Tibial artery (tissue), 4 donors: ENCODE measurements around the gene INPP5A.

Source experiments
- DNase-seq, 2 donors: peaks; one replicate each; pipeline ENCODE4 v3.0.0-alpha.2; 2019
- H3K27ac ChIP-seq, 2 donors: fragments of 200-600 bp; sonication (generic) in 1 of 2; 1 replicate in 1 of 2; 2 replicates in 1 of 2; pipeline ENCODE4 v1.5.1; 2018 to 2019; ENCODE audit warnings: mild to moderate bottlenecking in 1 of 2
- H3K27me3 ChIP-seq, 2 donors: fragments of 200-600 bp; sonication (generic) in 1 of 2; one replicate each; pipeline versions ENCODE4 v1.5.1 to v1.6.0; 2016 to 2019
- H3K36me3 ChIP-seq, 3 donors: fragments of 200-600 bp; sonication (generic) in 2 of 3; one replicate each; pipeline ENCODE4 v1.5.1; 2016 to 2019; ENCODE audit warnings: mild to moderate bottlenecking in 2 of 3
- H3K4me1 ChIP-seq, 4 donors: fragments of 200-600 bp; sonication (generic) in 2 of 4; 1 replicate in 3 of 4; 2 replicates in 1 of 4; pipeline ENCODE4 v1.5.1; 2016 to 2019
- H3K4me3 ChIP-seq, 2 donors: fragments of 200-600 bp; sonication (generic) in 1 of 2; 1 replicate in 1 of 2; 2 replicates in 1 of 2; pipeline ENCODE4 v1.5.1; 2018 to 2019; ENCODE audit warnings: mild to moderate bottlenecking in 2 of 2
- H3K9me3 ChIP-seq, 3 donors: fragments of 200-600 bp; sonication (generic) in 1 of 3; one replicate each; pipeline ENCODE4 v1.5.1; 2016 to 2019
- intact Hi-C: fragments of 100-400 bp; cut with DNase I; formaldehyde crosslinking; loops from one replicate; pipeline ENCODE4 v1.15.0; 2023; ENCODE audit warnings: low total_unique reads
- TF ChIP-seq, protein P1 (sequence below), 2 experiments: fragments of 200-600 bp in 1 of 2; fragments of 450-650 bp in 1 of 2; IDR thresholded peaks; one replicate each; pipeline ENCODE4 v1.5.1; 2017 to 2019; ENCODE audit warnings: antibody characterized with exemption in 2 of 2, mild to moderate bottlenecking in 1 of 2, moderate library complexity in 1 of 2

Gene INPP5A

DNA sequence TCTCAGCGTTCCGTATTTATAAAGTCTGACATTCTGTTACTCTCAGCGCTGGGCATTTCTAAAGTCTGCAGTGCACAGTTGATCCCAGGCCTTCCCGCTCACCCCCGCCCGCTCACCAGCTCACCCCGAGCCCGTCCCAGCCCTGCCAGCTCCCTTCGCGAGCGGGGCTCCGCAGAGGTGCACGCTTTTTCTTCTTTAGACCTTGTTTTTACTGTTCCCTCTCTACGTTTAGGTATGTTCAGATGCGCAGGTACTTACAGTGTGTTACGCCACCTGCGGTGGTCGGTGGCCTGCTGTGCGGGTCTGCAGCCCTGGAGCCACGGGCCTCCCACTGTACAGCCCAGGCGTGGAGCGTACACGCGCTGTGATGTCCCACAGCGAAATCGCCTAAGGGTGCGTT lies 219.6 kb downstream of the INPP5A start:
- Histone ChIP-seq H3K4me1 (no peaks in the 10 kb centered on the region), H3K27me3 (no peaks in the 10 kb centered on the region), H3K9me3 (no peaks in the 10 kb centered on the region), H3K36me3 (peaks cover 45 to 100% (median 86%) of the 10 kb centered on the region in 3 donors), H3K4me3 (no peak overlapping the region), H3K27ac (no peak overlapping the region)
- TF ChIP-seq, protein P1, sequence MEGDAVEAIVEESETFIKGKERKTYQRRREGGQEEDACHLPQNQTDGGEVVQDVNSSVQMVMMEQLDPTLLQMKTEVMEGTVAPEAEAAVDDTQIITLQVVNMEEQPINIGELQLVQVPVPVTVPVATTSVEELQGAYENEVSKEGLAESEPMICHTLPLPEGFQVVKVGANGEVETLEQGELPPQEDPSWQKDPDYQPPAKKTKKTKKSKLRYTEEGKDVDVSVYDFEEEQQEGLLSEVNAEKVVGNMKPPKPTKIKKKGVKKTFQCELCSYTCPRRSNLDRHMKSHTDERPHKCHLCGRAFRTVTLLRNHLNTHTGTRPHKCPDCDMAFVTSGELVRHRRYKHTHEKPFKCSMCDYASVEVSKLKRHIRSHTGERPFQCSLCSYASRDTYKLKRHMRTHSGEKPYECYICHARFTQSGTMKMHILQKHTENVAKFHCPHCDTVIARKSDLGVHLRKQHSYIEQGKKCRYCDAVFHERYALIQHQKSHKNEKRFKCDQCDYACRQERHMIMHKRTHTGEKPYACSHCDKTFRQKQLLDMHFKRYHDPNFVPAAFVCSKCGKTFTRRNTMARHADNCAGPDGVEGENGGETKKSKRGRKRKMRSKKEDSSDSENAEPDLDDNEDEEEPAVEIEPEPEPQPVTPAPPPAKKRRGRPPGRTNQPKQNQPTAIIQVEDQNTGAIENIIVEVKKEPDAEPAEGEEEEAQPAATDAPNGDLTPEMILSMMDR (IDR thresholded peaks at IDR 0.05), result no peak
- DNase-seq, result no peak
- intact Hi-C loops, result no loop called here

DNA sequence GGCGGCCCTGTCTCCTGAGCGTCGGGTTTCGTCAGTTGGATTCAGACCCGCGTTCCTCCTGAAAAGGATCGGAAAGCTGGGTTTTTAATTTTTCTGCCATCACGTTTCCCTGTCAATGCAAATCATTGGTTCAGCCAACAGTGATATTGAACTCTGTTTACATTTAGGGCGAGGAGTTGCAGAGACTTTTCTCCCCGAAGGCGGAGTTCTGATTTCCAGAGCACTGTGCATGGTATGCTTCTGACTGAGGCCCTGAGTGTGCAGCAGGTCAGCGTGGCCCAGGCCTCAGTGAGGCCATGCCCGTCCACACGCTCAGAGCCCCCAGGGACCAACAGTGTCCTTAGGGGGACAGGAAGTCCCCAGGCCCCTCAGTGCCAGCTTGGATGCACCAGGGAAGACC lies 221.3 kb downstream of the INPP5A start:
- TF ChIP-seq, protein P1 (IDR thresholded peaks at IDR 0.05), result no peak
- Histone ChIP-seq H3K9me3 (no peaks in the 10 kb centered on the region), H3K27ac (no peak overlapping the region), H3K36me3 (peaks cover 39 to 84% (median 77%) of the 10 kb centered on the region in 3 donors), H3K4me1 (no peaks in the 10 kb centered on the region), H3K4me3 (no peak overlapping the region), H3K27me3 (no peaks in the 10 kb centered on the region)
- DNase-seq, result no peak
- intact Hi-C loops, result no loop called here

DNA sequence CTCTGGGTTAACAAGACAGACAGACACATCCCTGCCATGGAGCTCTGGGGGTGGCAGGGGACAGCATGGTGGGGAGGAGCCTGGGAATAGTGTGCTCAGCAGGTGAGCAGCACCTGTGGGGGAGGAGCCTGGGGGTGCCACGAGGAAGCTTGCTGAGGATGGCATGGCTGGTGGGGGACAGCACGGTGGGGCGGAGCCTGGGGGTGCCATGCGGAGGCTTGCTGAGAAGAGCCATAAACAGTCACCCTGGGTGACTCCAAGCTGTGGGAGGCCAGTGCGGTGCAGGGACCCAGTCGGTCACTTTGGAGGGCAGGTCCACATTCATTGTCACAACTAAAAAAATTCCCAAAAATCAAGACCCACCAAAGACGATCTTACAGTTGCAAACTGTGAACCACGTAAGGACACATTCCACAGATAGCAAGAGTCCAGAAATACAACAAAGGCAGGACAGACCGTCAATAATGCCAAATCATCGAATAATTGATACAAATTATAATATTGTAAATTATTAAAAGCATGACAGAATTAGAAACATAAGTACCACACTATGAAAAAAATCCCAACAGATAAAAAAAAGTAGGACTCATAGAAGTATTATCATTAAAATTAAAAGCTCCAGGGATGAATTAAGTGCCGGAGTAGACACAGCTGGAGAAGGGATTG lies 223.9 kb downstream of the INPP5A start:
- TF ChIP-seq, protein P1 (IDR thresholded peaks at IDR 0.05), result no peak
- no peak for DNase-seq
- intact Hi-C loops, result no loop called here
- H3K27ac ChIP-seq, result no peak overlapping the region
- H3K9me3 ChIP-seq, result no peaks in the 10 kb centered on the region
- no peak overlapping the region for H3K4me3 ChIP-seq
- H3K4me1 ChIP-seq, result no peaks in the 10 kb centered on the region
- H3K36me3 ChIP-seq, result peaks cover 34 to 76% (median 76%) of the 10 kb centered on the region in 3 donors
- H3K27me3 ChIP-seq, result no peaks in the 10 kb centered on the region

DNA sequence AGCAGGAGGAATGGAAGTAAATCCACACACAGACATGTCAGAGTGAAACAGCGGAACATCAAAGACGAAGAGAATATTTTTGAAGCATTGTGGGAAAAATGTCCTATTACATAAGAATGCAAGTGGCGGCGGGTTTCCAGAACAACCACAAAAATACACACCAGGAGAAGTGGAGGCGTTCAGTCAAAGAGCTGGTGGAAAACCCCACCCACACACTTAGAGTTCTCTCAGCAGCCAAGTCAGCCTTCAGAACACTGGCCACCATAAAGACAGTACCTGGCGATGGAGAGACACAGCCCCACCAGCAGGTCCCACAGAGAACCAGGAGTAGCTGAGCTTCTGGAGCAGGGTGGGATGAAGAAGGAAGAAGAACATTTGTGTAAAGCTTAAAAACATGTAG lies 224.7 kb downstream of the INPP5A start:
- no peaks in the 10 kb centered on the region for H3K4me1 ChIP-seq

DNA sequence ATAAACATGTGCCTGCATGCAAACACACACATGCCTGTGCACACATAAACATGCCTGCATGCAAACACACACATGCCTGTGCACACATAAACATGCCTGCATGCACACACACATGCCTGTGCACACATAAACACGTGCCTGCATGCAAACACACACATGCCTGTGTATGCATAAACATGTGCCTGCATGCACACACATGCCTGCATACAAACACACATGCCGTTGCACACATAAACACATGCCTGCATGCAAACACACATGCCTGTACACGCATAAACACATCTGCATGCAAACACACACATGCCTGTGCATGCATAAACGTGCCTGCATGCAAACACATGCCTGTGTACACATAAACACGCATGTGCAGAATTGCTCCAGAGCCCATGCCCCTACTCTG lies 226.0 kb downstream of the INPP5A start:
- intact Hi-C loops, result no loop called here
- TF ChIP-seq, protein P1 (IDR thresholded peaks at IDR 0.05), result no peak
- Histone ChIP-seq H3K4me3 (no peak overlapping the region), H3K27me3 (no peaks in the 10 kb centered on the region), H3K36me3 (peaks cover 32 to 75% (median 73%) of the 10 kb centered on the region in 3 donors), H3K9me3 (no peaks in the 10 kb centered on the region), H3K4me1 (no peaks in the 10 kb centered on the region), H3K27ac (no peak overlapping the region)
- DNase-seq, result no peak

More for the DNA sequence above, 224.7 kb downstream of the INPP5A start:
- TF ChIP-seq, protein P1 (IDR thresholded peaks at IDR 0.05), result no peak
- intact Hi-C loops, result no loop called here
- H3K9me3 ChIP-seq, result no peaks in the 10 kb centered on the region
- no peak overlapping the region for H3K4me3 ChIP-seq
- DNase-seq, result no peak
- H3K27ac ChIP-seq, result no peak overlapping the region
- H3K36me3 ChIP-seq, result peaks cover 30 to 73% (median 73%) of the 10 kb centered on the region in 3 donors
- H3K27me3 ChIP-seq, result no peaks in the 10 kb centered on the region
